Endothelial cell of umbilical vein (primary cell): ENCODE measurements around the gene LCE6A. TPM values are rescaled to one million over a fixed set of nuclear protein-coding genes. Genes with fewer than 3 reads are reported as not detected.

ENCODE experiments used
- BruUV-seq: library from RNA; stranded (reverse); fragments of 400-500 nt; replicated peaks from 2 replicates; lab custom pipeline; 2021; lab: Mats Ljungman, UMichigan
- CTCF ChIA-PET: fragments of 300-600, 350-600 bp; sonication (Branson Sonifier 250); formaldehyde crosslinking; loops from one replicate; lab custom pipeline; 2021; ENCODE audit warnings: antibody characterized with exemption, inconsistent platforms; lab: Charles Lee
- POLR2A ChIA-PET: fragments of 300-600, 350-600 bp; sonication (Branson Sonifier 250); formaldehyde crosslinking; loops from one replicate; lab custom pipeline; 2021; ENCODE audit warnings: antibody characterized with exemption, inconsistent platforms; lab: Charles Lee
- DNase-seq: peaks from one replicate; pipeline ENCODE4 v3.0.0-alpha.2; 2011; ENCODE audit warnings: low read depth, low spot score
- FAIRE-seq: peaks from 2 replicates; lab custom pipeline; 2011; peaks lifted over from hg19 to GRCh38; lab: Jason Lieb, UNC
- H2AFZ ChIP-seq: 2 replicates; pipeline ENCODE4 v1.6.0; 2012; ENCODE audit warnings: low read depth, low read length, control low read depth, inconsistent platforms
- H3K27ac ChIP-seq: 2 replicates; pipeline ENCODE4 v1.5.1; 2011; ENCODE audit warnings: low read depth, mild to moderate bottlenecking, control low read depth, low read length, moderate library complexity; ENCODE audit not compliant: insufficient read depth
- H3K27me3 ChIP-seq, 2 experiments: 2 replicates each; pipeline versions ENCODE4 v1.6.0 to v1.6.1; 2011; ENCODE audit warnings: low read length in 2 of 2, mixed read lengths in 1 of 2; ENCODE audit not compliant: control insufficient read depth in 2 of 2, insufficient read depth in 2 of 2
- H3K36me3 ChIP-seq, 2 experiments: 2 replicates in 1 of 2; 3 replicates in 1 of 2; pipeline ENCODE4 v1.5.1; 2011; ENCODE audit warnings: low read length in 2 of 2, mild to moderate bottlenecking in 1 of 2, moderate library complexity in 1 of 2; ENCODE audit not compliant: control insufficient read depth in 2 of 2, insufficient read depth in 2 of 2; ENCODE audit errors: extremely low read depth in 1 of 2
- H3K4me1 ChIP-seq: 3 replicates; pipeline ENCODE4 v1.5.1; 2011; ENCODE audit warnings: mild to moderate bottlenecking, low read length; ENCODE audit not compliant: control insufficient read depth, insufficient read depth; ENCODE audit errors: extremely low read depth
- H3K4me2 ChIP-seq: 2 replicates; pipeline ENCODE4 v1.6.1; 2011; ENCODE audit warnings: low read length, control low read depth, mixed read lengths; ENCODE audit not compliant: insufficient read depth
- H3K4me3 ChIP-seq, 3 experiments: fragments of 200-600 bp in 1 of 3; sonication (generic), shearing (Covaris generic) in 1 of 3; replicated peaks in 1 of 3; 2 replicates each; pipeline ENCODE4 v1.5.1; 2011 to 2016; ENCODE audit warnings: control low read depth in 3 of 3, low read length in 3 of 3, mild to moderate bottlenecking in 2 of 3, inconsistent platforms in 1 of 3, low read depth in 1 of 3, moderate library complexity in 1 of 3; ENCODE audit not compliant: insufficient read depth in 1 of 3
- H3K79me2 ChIP-seq: 2 replicates; pipeline ENCODE4 v1.6.0; 2012; ENCODE audit warnings: low read length, inconsistent platforms; ENCODE audit not compliant: control insufficient read depth, insufficient read depth
- H3K9ac ChIP-seq: replicated peaks from 2 replicates; pipeline ENCODE3; 2011; ENCODE audit warnings: low read length, control low read depth; ENCODE audit not compliant: insufficient read depth; ENCODE audit errors: extremely low read depth
- H3K9me1 ChIP-seq: replicated peaks from 3 replicates; pipeline ENCODE4 v1.6.0; 2011; ENCODE audit warnings: mild to moderate bottlenecking, low read length; ENCODE audit not compliant: control insufficient read depth, insufficient read depth; ENCODE audit errors: extremely low read depth
- H3K9me3 ChIP-seq: replicated peaks from 2 replicates; pipeline ENCODE4 v1.5.1; 2012; ENCODE audit warnings: low read length, inconsistent platforms; ENCODE audit not compliant: control insufficient read depth, insufficient read depth
- H4K20me1 ChIP-seq: replicated peaks from 2 replicates; pipeline ENCODE3; 2011; ENCODE audit warnings: mild to moderate bottlenecking, low read length; ENCODE audit not compliant: control insufficient read depth, insufficient read depth; ENCODE audit errors: extremely low read depth
- CTCF ChIP-seq, 2 donors: IDR thresholded peaks; 1 replicate in 1 of 2; 2 replicates in 1 of 2; pipeline ENCODE4 v1.5.1; 2011; ENCODE audit warnings: low read length in 2 of 2, mild to moderate bottlenecking in 2 of 2, moderate library complexity in 2 of 2, control low read depth in 1 of 2, inconsistent platforms in 1 of 2, low read depth in 1 of 2; ENCODE audit not compliant: insufficient read depth in 1 of 2; ENCODE audit errors: extremely low read depth in 1 of 2
- EZH2 ChIP-seq: IDR thresholded peaks from 2 replicates; pipeline ENCODE4 v1.6.1; 2012; ENCODE audit warnings: borderline replicate concordance, low read depth, mild to moderate bottlenecking, moderate library complexity, low read length, inconsistent platforms; ENCODE audit not compliant: severe bottlenecking
- FOS ChIP-seq: IDR thresholded peaks from 2 replicates; pipeline ENCODE4 v1.6.1; 2011; ENCODE audit warnings: mild to moderate bottlenecking, low read length, moderate library complexity, borderline replicate concordance; ENCODE audit not compliant: insufficient read depth
- GATA2 ChIP-seq: IDR thresholded peaks from 2 replicates; pipeline ENCODE4 v1.7.0; 2011; ENCODE audit warnings: low read depth, mild to moderate bottlenecking, moderate library complexity, mixed read lengths, low read length; ENCODE audit not compliant: insufficient read length, insufficient read depth
- JUN ChIP-seq: IDR thresholded peaks from 2 replicates; pipeline ENCODE4 v1.6.1; 2011; ENCODE audit warnings: borderline replicate concordance, low read depth; ENCODE audit not compliant: insufficient read length, insufficient read depth
- MAX ChIP-seq: IDR thresholded peaks from 2 replicates; pipeline ENCODE4 v1.6.1; 2011; ENCODE audit not compliant: insufficient read depth, insufficient read length
- MYC ChIP-seq: IDR thresholded peaks from one replicate; pipeline ENCODE4 v1.6.1; 2011; ENCODE audit warnings: mild to moderate bottlenecking, low read depth, low read length
- POLR2A ChIP-seq: IDR thresholded peaks from 2 replicates; pipeline ENCODE4 v1.6.1; 2012; ENCODE audit warnings: low read depth, mild to moderate bottlenecking, control low read depth, low read length
- POLR2AphosphoS5 ChIP-seq: IDR thresholded peaks from 2 replicates; pipeline ENCODE4 v1.6.1; 2012; ENCODE audit warnings: low read depth, mild to moderate bottlenecking, control low read depth, low read length, moderate library complexity; ENCODE audit not compliant: insufficient read depth
- dilution Hi-C: fragments of 300-500 bp; cut with MboI; formaldehyde crosslinking; loops from one replicate; pipeline ENCODE4 v1.15.0; 2019; ENCODE audit warnings: low sequenced_read_pairs; ENCODE audit not compliant: extremely low pct_ligation_motif_present
- intact Hi-C: fragments of 100-400 bp; cut with micrococcal nuclease; formaldehyde crosslinking; loops from one replicate; pipeline ENCODE4 v1.10.0; 2022
- polyA plus RNA-seq, 4 experiments: library from polyadenylated mRNA; depleted of rRNA in 3 of 4; stranded (reverse) in 3 of 4; unstranded in 1 of 4; fragments of >200 nt; gene quantifications; 2 replicates each; pipeline versions ENCODE4 v1.2.1 to v1.2.3, GENCODE V29; 2011 to 2012; ENCODE audit warnings: missing spikeins in 1 of 4
- total RNA-seq: library from RNA; stranded (reverse); gene quantifications from 2 replicates; pipeline ENCODE4 v1.2.3, GENCODE V29; 2021

The LCE6A gene
- total and polyA plus RNA-seq, 2 donors (not counting 3 experiments of a cell fraction or from before 2014, with no cell fraction given), result not detected

- Histone ChIP-seq H2AFZ (no peak overlapping the region), H3K4me3 (no peak overlapping the region), H3K4me1 (no peaks in the 10 kb centered on the region), H3K9ac (no peak overlapping the region), H3K9me1 (no peaks in the 10 kb centered on the region), H3K79me2 (no peaks in the 10 kb centered on the region), H3K9me3 (no peaks in the 10 kb centered on the region), H4K20me1 (no peaks in the 10 kb centered on the region), H3K27ac (no peak overlapping the region), H3K36me3 (no peaks in the 10 kb centered on the region), H3K27me3 (no peaks in the 10 kb centered on the region), H3K4me2 (no peak overlapping the region)
- dilution Hi-C loops, result no loop called here
- DNase-seq (no peak), FAIRE-seq (no peak)
- POLR2A ChIA-PET, result no interaction called here
- no TSS peak for BruUV-seq
- intact Hi-C loops, result no loop called here
- TF ChIP-seq MYC (no peak), EZH2 (no peak), GATA2 (no peak), MAX (no peak), JUN (no peak), FOS (no peak), POLR2A (no peak), POLR2AphosphoS5 (no peak), CTCF (IDR thresholded peaks at IDR 0.05; ENCODE audit: extremely low read depth in 1 of 2, insufficient read depth in 1 of 2, low read depth in 1 of 2, low read length in 2 of 2) (no peak)
- CTCF ChIA-PET, result no interaction called here
These were observed 21.8 kb downstream of the LCE6A start for GRCh38 chr1:152864443-152864842.
